Measurements from ENCODE around the gene HCRT. TPM values are rescaled to one million over a fixed set of nuclear protein-coding genes. Genes with fewer than 3 reads are reported as not detected.

The HCRT gene
- total and polyA plus RNA-seq, 2 of the 8 experiments (the other 6 are each of a cell fraction or from before 2014, with no cell fraction given): not detected

- Histone ChIP-seq H3K23ac (ENCODE audit: insufficient read length) (no peak overlapping the region), H3K36me3 (ENCODE audit: control insufficient read depth in 2 of 4, insufficient read depth in 4 of 4, low read length in 3 of 4) (0 out of 8 replicates have a peak, but pooled peaks cover 0 to 3% (median 0%) of the 10 kb centered on the region in 4 experiments), H3K18ac (ENCODE audit: extremely low read depth, low read length) (no peak overlapping the region), H4K5ac (ENCODE audit: insufficient read length, low read depth, low read length) (peak overlapping the region; percentile 33), H3K4me2 (ENCODE audit: insufficient read depth in 1 of 2, low read depth in 2 of 2, low read length in 2 of 2) (peak overlapping the region; percentile 88 to 100), H3K4me3 (ENCODE audit: extremely low read depth in 1 of 4, insufficient read depth in 2 of 4, low read depth in 3 of 4, low read length in 4 of 4) (peak overlapping the region; percentile 64 to 93 (median 87)), H2BK20ac (ENCODE audit: low read length) (no peak overlapping the region), H3K9ac (replicated peaks in 1 of 4; ENCODE audit: extremely low read depth in 1 of 4, low read depth in 3 of 4, low read length in 3 of 4) (peak overlapping the region; percentile 52 to 78 (median 68)), H3K56ac (replicated peaks; ENCODE audit: insufficient read length, low read depth, low read length) (no peak overlapping the region), H3K23me2 (ENCODE audit: low read depth, low read length) (peaks cover 15% of the 10 kb centered on the region), H2BK12ac (ENCODE audit: low read depth, low read length) (no peak overlapping the region), H2BK120ac (replicated peaks; ENCODE audit: low read depth, low read length) (no peak overlapping the region), H4K91ac (replicated peaks; ENCODE audit: insufficient read length, low read length) (peak overlapping the region; percentile 30), H3K79me1 (ENCODE audit: low read depth, low read length) (peaks cover 5% of the 10 kb centered on the region), H4K8ac (ENCODE audit: extremely low read depth, insufficient read depth, low read length) (no peak overlapping the region), H3K4me1 (replicated peaks in 1 of 4; ENCODE audit: control insufficient read depth in 3 of 4, insufficient read depth in 4 of 4, low read length in 3 of 4) (peaks cover 6 to 18% (median 7%) of the 10 kb centered on the region in 4 experiments; a peak in 4 of 7 replicates), H4K20me1 (replicated peaks in 1 of 2; ENCODE audit: control insufficient read depth in 1 of 2, insufficient read depth in 2 of 2, low read length in 2 of 2) (peaks cover 0 to 9% of the 10 kb centered on the region in 2 experiments), H3K27ac (ENCODE audit: low read depth, low read length) (no peak overlapping the region), H3K27me3 (replicated peaks in 1 of 4; ENCODE audit: control insufficient read depth in 3 of 4, extremely low read depth in 1 of 4, insufficient read depth in 3 of 4, low read length in 3 of 4) (no peaks in the 10 kb centered on the region), H3K14ac (ENCODE audit: insufficient read length) (no peak overlapping the region), H3K9me3 (ENCODE audit: insufficient read depth in 2 of 2, low read depth in 1 of 2, low read length in 1 of 2) (no peaks in the 10 kb centered on the region), H3K4ac (replicated peaks; ENCODE audit: insufficient read length, low read depth, low read length) (no peak overlapping the region), H2AK5ac (ENCODE audit: low read depth, low read length) (peak overlapping the region; percentile 72; the same call in 1 of the 2 replicates), H2BK15ac (ENCODE audit: low read length) (no peak overlapping the region), H2BK5ac (ENCODE audit: low read depth, low read length) (peak overlapping the region; percentile 35; the same call in 1 of the 2 replicates), H2AFZ (ENCODE audit: low read length) (no peak overlapping the region), H3K79me2 (ENCODE audit: control insufficient read depth in 1 of 2, insufficient read depth in 2 of 2, low read length in 2 of 2) (peaks cover 12 to 34% of the 10 kb centered on the region in 2 experiments)
- FAIRE-seq: no peak
- DNase-seq (ENCODE audit: low read depth in 1 of 2, low spot score in 2 of 2): no peak
- ChIA-PET CTCF (ENCODE audit: partially characterized antibody) (interaction anchor here (0.7 to 2.3 kb wide), 12 partner anchors 9 to 136 kb away, joined by 3 to 16 read pairs (median 4); partner anchors contain the start of gene KAT2A), POLR2A (ENCODE audit: partially characterized antibody) (interaction anchor here (0.9 to 1.3 kb wide), 8 partner anchors 9 to 138 kb away, joined by 3 to 5 read pairs (median 4); partner anchors contain the start of genes DNAJC7, KCNH4 and NKIRAS2)
- no peak for TF ChIP-seq HDAC6 (IDR thresholded peaks at IDR 0.05; ENCODE audit: low read depth, low read length)
- no peak for TF ChIP-seq CBX5 (IDR thresholded peaks at IDR 0.05; ENCODE audit: low read depth, low read length)
- TF ChIP-seq MAFK (IDR thresholded peaks at IDR 0.05; ENCODE audit: low read depth, low read length): no peak
- no peak for TF ChIP-seq E2F6 (IDR thresholded peaks at IDR 0.05)
- TF ChIP-seq SAP30 (IDR thresholded peaks at IDR 0.05; ENCODE audit: insufficient read depth, insufficient replicate concordance, low read length): peak; percentile 81
- TF ChIP-seq JUND (IDR thresholded peaks at IDR 0.05; ENCODE audit: low read length): no peak
- no peak for TF ChIP-seq POU5F1 (IDR thresholded peaks at IDR 0.05; ENCODE audit: low read depth, low read length)
- WGBS, 2 experiments (ENCODE audit: extremely low coverage in 1 of 2, insufficient coverage in 1 of 2, insufficient read length in 1 of 2, insufficient replicate concordance in 2 of 2, low coverage in 1 of 2, low lambda C conversion rate in 2 of 2, missing lambda C conversion rate in 1 of 2): 19% methylated on average over 13 of the region's 15 CpGs; no CpG with 5 or more reads in 1 of the 2 experiments
Measured at GRCh38 chr17:42153919-42154742, 31.1 kb downstream of the HCRT start.

Data from H1 (cell line).